Testis (tissue), 2 donors: ENCODE data around the gene NCKAP5.

Source experiments
- CTCF ChIP-seq, 3 experiments: fragments of 450-650 bp in 2 of 3; fragments of 200-600 bp in 1 of 3; sonication (generic) in 1 of 3; IDR thresholded peaks; one replicate each; pipeline ENCODE4 v1.5.1; 2016 to 2019; ENCODE audit warnings: antibody characterized with exemption in 3 of 3, mild to moderate bottlenecking in 2 of 3, moderate library complexity in 1 of 3
- POLR2A ChIP-seq: fragments of 450-650 bp; IDR thresholded peaks from one replicate; pipeline ENCODE4 v1.6.1; 2017; ENCODE audit warnings: antibody characterized with exemption, mild to moderate bottlenecking, moderate library complexity

- TF ChIP-seq CTCF (IDR thresholded peaks at IDR 0.05) = no peak
- TF ChIP-seq POLR2A = no peak
These were observed 190.7 kb downstream of the NCKAP5 start for GRCh38 chr2:133377599-133377998.
